GM12874 (cell line): ENCODE data around the gene RHBDL1.

Experiments used
- TF ChIP-seq, protein P1 (sequence below): IDR thresholded peaks from 2 replicates; pipeline ENCODE4 v1.5.1; 2011; ENCODE audit warnings: low read depth, mild to moderate bottlenecking, control low read depth, low read length, moderate library complexity; ENCODE audit not compliant: insufficient read depth

Gene RHBDL1

GRCh38 chr16:638836-639235, 36.6 kb upstream of the RHBDL1 start:
- TF ChIP-seq, protein P1, sequence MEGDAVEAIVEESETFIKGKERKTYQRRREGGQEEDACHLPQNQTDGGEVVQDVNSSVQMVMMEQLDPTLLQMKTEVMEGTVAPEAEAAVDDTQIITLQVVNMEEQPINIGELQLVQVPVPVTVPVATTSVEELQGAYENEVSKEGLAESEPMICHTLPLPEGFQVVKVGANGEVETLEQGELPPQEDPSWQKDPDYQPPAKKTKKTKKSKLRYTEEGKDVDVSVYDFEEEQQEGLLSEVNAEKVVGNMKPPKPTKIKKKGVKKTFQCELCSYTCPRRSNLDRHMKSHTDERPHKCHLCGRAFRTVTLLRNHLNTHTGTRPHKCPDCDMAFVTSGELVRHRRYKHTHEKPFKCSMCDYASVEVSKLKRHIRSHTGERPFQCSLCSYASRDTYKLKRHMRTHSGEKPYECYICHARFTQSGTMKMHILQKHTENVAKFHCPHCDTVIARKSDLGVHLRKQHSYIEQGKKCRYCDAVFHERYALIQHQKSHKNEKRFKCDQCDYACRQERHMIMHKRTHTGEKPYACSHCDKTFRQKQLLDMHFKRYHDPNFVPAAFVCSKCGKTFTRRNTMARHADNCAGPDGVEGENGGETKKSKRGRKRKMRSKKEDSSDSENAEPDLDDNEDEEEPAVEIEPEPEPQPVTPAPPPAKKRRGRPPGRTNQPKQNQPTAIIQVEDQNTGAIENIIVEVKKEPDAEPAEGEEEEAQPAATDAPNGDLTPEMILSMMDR, result no peak

- TF ChIP-seq, protein P1, result no peak
Measured at GRCh38 chr16:640614-641013, 34.9 kb upstream of the RHBDL1 start.

DNA sequence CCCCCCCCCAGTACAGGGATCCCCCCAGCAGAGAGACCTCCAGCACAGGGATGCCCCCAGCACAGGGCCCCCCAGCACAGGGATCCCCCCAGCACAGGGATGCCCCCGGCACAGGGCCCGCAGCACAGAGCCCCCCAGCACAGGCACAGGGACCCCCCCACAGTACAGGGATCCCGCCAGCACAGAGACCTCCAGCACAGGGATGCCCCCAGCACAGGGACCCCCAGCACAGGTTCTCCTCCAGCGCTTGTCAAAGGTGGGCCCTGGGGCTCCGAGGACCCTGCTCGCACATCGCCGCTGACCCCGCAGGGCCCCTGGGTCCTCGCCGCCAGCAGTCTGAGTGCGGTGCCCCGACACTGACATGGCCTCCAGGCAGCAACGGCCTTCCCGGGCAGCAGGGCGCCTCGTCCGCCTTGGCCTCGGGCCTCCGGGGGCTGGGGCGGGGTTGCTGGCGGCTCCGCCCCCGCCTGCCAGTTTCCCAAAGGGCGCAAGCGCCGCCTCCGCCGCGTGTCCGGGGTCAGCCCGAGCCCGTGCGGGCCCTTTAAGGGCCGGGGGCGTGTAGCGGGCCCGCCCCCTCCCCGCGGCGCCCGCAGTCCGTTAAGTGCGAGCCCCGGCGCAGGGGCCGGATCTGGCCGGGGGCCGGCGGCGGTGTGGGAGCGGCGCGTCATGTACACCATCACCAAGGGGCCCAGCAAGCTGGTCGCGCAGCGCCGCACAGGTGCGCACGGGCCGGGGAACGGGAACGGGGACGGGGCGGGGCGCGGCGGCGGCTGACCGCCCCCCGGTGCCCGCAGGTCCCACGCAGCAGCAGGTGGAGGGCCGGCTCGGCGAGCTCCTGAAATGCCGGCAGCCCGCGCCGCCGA, 33.9 kb upstream of the RHBDL1 start, which contains the start of gene MCRIP2:
MCRIP2 (plus strand) TSS at position 503 of the 863 bp plus-strand sequence; CDS start at position 667, 164 bp downstream.
- TF ChIP-seq, protein P1, result no peak

DNA sequence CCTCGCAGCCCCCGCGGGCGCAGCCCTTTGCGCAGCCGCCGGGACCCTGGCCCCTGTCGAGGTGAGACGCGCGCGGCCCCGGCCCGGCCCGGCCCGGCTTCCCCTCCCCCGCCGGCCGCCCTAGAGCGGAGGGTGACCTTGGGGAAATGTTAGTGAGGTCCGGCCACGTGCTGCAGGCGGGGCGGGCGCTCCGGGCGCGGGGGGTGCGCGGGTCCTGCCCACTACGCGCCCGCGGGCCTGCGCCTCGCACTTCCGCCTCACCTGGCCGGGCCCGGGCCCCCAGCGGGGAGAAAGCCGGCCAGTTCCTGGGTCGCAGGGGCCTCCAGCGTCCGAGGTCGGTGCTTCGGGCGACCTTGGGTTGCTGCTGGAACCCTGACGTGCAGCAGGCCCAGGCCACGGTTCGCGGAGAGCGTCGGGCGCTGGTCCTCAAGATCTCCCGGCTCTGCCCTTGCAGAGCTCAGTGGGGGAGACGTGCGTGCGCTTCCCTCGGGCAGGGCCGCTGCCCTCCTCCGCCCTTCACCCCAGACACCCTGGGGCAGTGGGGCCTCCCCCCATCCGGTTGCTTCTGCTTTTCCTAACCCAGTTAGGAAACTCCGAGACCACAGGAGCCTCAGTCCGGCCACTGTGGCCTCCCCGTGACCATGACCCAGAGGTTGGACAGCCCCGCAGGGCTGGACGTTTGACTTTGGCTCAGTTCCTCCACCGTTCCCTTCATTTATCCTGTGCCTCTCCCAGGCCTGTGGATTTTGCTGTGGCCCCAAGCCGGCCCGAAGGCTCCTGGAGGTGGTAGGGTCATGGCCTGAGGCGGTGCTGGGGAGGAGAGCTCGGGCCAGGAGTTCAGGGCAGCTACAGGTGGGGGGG, 33.1 kb upstream of the RHBDL1 start:
- TF ChIP-seq, protein P1, result no peak

- TF ChIP-seq, protein P1, result no peak
Measured at GRCh38 chr16:643050-643368, 32.5 kb upstream of the RHBDL1 start.

DNA sequence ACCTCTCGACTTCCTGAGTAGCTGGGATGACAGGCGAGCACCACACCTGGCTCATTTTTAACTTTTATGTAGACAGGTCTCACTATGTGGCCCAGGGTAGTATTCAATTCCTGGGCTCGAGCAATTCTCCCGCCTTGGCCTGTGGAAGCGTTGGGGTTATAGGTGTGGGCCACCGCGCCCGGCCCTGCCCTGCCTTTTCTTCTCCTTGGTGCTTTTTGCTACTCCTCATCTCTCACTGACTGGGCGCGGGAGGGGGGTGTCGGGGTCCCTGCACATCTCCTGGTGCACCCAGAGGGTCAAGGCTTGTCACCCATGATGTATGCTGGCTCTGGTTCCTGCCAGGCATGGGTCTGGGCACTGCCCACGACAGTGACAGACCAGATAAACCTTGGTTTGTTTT, 30.9 kb upstream of the RHBDL1 start:
- TF ChIP-seq, protein P1, result no peak

DNA sequence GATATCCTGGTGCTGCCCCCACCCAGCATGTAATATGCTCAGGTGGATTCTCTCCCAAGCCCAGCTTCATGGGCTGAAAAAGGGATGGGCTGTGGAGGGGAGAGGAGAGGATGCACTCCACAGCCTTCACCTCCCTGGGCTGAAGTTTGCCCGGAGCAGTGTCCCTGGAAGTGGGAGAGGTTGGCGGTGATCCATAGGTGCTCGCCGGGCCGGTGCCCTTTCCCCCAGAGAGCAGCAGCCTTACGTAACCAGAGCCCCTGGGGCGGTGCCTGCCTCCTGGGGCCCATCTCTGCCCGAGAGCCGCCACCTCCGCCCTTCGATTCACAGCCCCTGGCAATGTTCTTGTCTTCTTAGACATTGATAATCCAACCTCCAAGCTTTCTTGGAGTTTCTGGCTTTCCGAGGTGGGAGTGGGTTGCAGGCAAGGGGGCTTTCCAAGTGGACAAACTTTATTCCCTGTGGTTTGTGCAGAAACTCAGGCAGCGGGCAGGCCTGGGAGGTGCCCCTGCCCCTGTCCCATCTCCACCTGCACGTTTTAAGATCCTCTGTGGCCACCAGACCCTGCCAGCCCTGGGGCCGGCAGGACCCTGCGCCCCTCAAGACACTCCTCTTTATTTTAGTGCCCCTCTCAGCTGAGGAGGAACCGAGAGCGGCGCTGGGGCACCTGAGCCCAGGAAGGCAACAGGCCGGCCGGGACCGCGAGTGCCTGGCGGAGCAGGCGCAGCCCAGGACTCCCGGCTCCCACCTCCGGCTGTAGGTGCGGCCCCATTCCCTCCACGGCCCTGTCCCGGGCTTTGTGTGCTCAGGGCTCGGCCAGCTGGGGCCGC, 29.4 kb upstream of the RHBDL1 start:
- TF ChIP-seq, protein P1, result no peak
